Astrocyte (in vitro differentiated cells and primary cell): Measurements from ENCODE around the gene PRAMEF13.
"Not testable (repeated sequence)": the region's sequence is repeated elsewhere in the genome, so short reads cannot be mapped to it uniquely, and the experiment has no call there.

Source experiments
- EZH2 ChIP-seq: IDR thresholded peaks from 2 replicates; pipeline ENCODE4 v1.6.1; 2012; ENCODE audit warnings: mild to moderate bottlenecking, low read length, inconsistent platforms; ENCODE audit not compliant: insufficient read depth
- TF ChIP-seq, protein P1 (sequence below): IDR thresholded peaks from 2 replicates; pipeline ENCODE4 v1.5.1; 2011; ENCODE audit warnings: low read depth, mild to moderate bottlenecking, inconsistent platforms, low read length, moderate library complexity; ENCODE audit not compliant: insufficient read depth

- not testable (repeated sequence) for TF ChIP-seq EZH2
- TF ChIP-seq, protein P1, sequence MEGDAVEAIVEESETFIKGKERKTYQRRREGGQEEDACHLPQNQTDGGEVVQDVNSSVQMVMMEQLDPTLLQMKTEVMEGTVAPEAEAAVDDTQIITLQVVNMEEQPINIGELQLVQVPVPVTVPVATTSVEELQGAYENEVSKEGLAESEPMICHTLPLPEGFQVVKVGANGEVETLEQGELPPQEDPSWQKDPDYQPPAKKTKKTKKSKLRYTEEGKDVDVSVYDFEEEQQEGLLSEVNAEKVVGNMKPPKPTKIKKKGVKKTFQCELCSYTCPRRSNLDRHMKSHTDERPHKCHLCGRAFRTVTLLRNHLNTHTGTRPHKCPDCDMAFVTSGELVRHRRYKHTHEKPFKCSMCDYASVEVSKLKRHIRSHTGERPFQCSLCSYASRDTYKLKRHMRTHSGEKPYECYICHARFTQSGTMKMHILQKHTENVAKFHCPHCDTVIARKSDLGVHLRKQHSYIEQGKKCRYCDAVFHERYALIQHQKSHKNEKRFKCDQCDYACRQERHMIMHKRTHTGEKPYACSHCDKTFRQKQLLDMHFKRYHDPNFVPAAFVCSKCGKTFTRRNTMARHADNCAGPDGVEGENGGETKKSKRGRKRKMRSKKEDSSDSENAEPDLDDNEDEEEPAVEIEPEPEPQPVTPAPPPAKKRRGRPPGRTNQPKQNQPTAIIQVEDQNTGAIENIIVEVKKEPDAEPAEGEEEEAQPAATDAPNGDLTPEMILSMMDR, result not testable (repeated sequence)
These were observed 18.0 kb upstream of the PRAMEF13 start for GRCh38 chr1:13219203-13219602.
